Kasumi-1 (cell line): Measurements from ENCODE around the gene LGR6.

Source experiments
- DNase-seq, 2 experiments: peaks; one replicate each; lab custom pipeline; 2025; lab: John Stamatoyannopoulos, UW

Gene LGR6

GRCh38 chr1:202288177-202288576, 94.6 kb downstream of the LGR6 start:
- no peak for DNase-seq

GRCh38 chr1:202289009-202289408, 95.4 kb downstream of the LGR6 start:
- no peak for DNase-seq

- no peak for DNase-seq
Observed at GRCh38 chr1:202291001-202291400, 97.4 kb downstream of the LGR6 start.

GRCh38 chr1:202291961-202292712, 98.5 kb downstream of the LGR6 start:
- no peak for DNase-seq

- no peak for DNase-seq
Observed at GRCh38 chr1:202292773-202293172, 99.2 kb downstream of the LGR6 start.

GRCh38 chr1:202293569-202293968, 100.0 kb downstream of the LGR6 start:
- no peak for DNase-seq

GRCh38 chr1:202302166-202302565, 108.6 kb downstream of the LGR6 start:
- DNase-seq: no peak

- DNase-seq: no peak
Observed at GRCh38 chr1:202304375-202304774, 110.8 kb downstream of the LGR6 start.

GRCh38 chr1:202305168-202305567, 111.6 kb downstream of the LGR6 start:
- DNase-seq: no peak

- no peak for DNase-seq
Observed at GRCh38 chr1:202306535-202307345, 113.1 kb downstream of the LGR6 start.

GRCh38 chr1:202310071-202310725, 116.6 kb downstream of the LGR6 start:
- DNase-seq: no peak

- DNase-seq: no peak
Observed at GRCh38 chr1:202310746-202311145, 117.1 kb downstream of the LGR6 start.

- no peak for DNase-seq
Observed at GRCh38 chr1:202311875-202312635, 118.5 kb downstream of the LGR6 start.

- peak; percentile 60 to 70 for DNase-seq
Observed at GRCh38 chr1:202315576-202316168, 122.1 kb downstream of the LGR6 start.

GRCh38 chr1:202316186-202316585, 122.6 kb downstream of the LGR6 start:
- DNase-seq: no peak

- DNase-seq: no peak
Observed at GRCh38 chr1:202317941-202318925, 124.6 kb downstream of the LGR6 start.

- no peak for DNase-seq
Observed at GRCh38 chr1:202319381-202320080, 125.9 kb downstream of the LGR6 start.

GRCh38 chr1:202320081-202320405, 126.4 kb downstream of the LGR6 start:
- DNase-seq: no peak

GRCh38 chr1:202323731-202324130, 130.1 kb downstream of the LGR6 start:
- DNase-seq: no peak

GRCh38 chr1:202324646-202325045, 131.0 kb downstream of the LGR6 start:
- DNase-seq: no peak
